HEK293 (cell line): Measurements from ENCODE around the gene BTD.

Experiments
- CTCF ChIP-seq: fragments of 450-650 bp; formaldehyde crosslinking; IDR thresholded peaks from 2 replicates; pipeline ENCODE4 v1.5.1; 2016; ENCODE audit warnings: missing biosample characterization, missing genetic modification characterization
- GLIS2 ChIP-seq: fragments of 450-650 bp; formaldehyde crosslinking; IDR thresholded peaks from 2 replicates; pipeline ENCODE4 v1.5.1; 2016; ENCODE audit warnings: missing biosample characterization, missing genetic modification characterization
- HIC1 ChIP-seq: fragments of 450-650 bp; formaldehyde crosslinking; IDR thresholded peaks from 2 replicates; pipeline ENCODE4 v1.5.1; 2016; ENCODE audit warnings: missing biosample characterization, missing genetic modification characterization
- ZBTB44 ChIP-seq: fragments of 450-650 bp; IDR thresholded peaks from 2 replicates; pipeline ENCODE4 v1.5.1; 2018; ENCODE audit warnings: missing biosample characterization, mild to moderate bottlenecking, missing genetic modification characterization
- ZBTB8A ChIP-seq: fragments of 450-650 bp; formaldehyde crosslinking; IDR thresholded peaks from 2 replicates; pipeline ENCODE4 v1.5.1; 2016; ENCODE audit warnings: missing biosample characterization, missing genetic modification characterization
- ZNF18 ChIP-seq: fragments of 450-650 bp; formaldehyde crosslinking; IDR thresholded peaks from 2 replicates; pipeline ENCODE4 v1.5.1; 2016; ENCODE audit warnings: missing biosample characterization, missing genetic modification characterization
- ZNF274 ChIP-seq, 2 experiments: fragments of 200-500 bp in 1 of 2; fragments of 450-650 bp in 1 of 2; sonication (Bioruptor generic) in 1 of 2; formaldehyde crosslinking in 1 of 2; IDR thresholded peaks; 2 replicates each; pipeline versions ENCODE4 v1.5.1 to v1.6.1; 2014 to 2016; ENCODE audit warnings: borderline replicate concordance in 1 of 2, inconsistent platforms in 1 of 2, low read length in 1 of 2, missing biosample characterization in 1 of 2, missing genetic modification characterization in 1 of 2
- ZNF280C ChIP-seq: fragments of 450-650 bp; formaldehyde crosslinking; IDR thresholded peaks from 2 replicates; pipeline ENCODE4 v1.5.1; 2016; ENCODE audit warnings: missing biosample characterization, missing genetic modification characterization
- ZNF350 ChIP-seq: fragments of 450-650 bp; formaldehyde crosslinking; IDR thresholded peaks from 2 replicates; pipeline ENCODE4 v1.5.0; 2017; ENCODE audit warnings: missing biosample characterization, mild to moderate bottlenecking, missing genetic modification characterization
- ZNF530 ChIP-seq: fragments of 450-650 bp; formaldehyde crosslinking; IDR thresholded peaks from 2 replicates; pipeline ENCODE4 v1.5.1; 2016; ENCODE audit warnings: low read depth, missing biosample characterization, missing genetic modification characterization

GRCh38 chr3:15557511-15557946 is 44.0 kb upstream of the BTD start:
- TF ChIP-seq ZNF350 (tag by site-specific recombination) (no peak), GLIS2 (no peak), HIC1 (tag by site-specific recombination) (no peak), ZNF280C (tag by site-specific recombination) (no peak), ZNF274 (IDR thresholded peaks at IDR 0.05; ENCODE audit: low read length) (no peak), ZNF274 (tag by site-specific recombination; IDR thresholded peaks at IDR 0.05; ENCODE audit: borderline replicate concordance) (no peak), ZBTB8A (tag by site-specific recombination) (no peak), ZBTB44 (tag by site-specific recombination) (no peak), CTCF (tag by site-specific recombination) (peak; percentile 45), ZNF530 (tag by site-specific recombination) (no peak), ZNF18 (tag by site-specific recombination) (no peak)
